GM21526 (cell line): ENCODE measurements around the gene HDAC7.
A peak's percentile ranks its signal among the peaks of the same experiment; 100 is the strongest.

Experiments used
- ATAC-seq: cut with Tn5 transposase; IDR thresholded peaks from one replicate; pipeline ENCODE4 v1.9.1; 2021; ENCODE audit warnings: moderate library complexity; ENCODE audit not compliant: unreplicated experiment, low FRiP score

Gene HDAC7

GRCh38 chr12:47771304-47771703 is 48.4 kb downstream of the HDAC7 start:
- no peak for ATAC-seq

- ATAC-seq = no peak
Measured at GRCh38 chr12:47770086-47770726, 49.5 kb downstream of the HDAC7 start.

- no peak for ATAC-seq
Measured at GRCh38 chr12:47769234-47770085, 50.2 kb downstream of the HDAC7 start.

- no peak for ATAC-seq
Measured at GRCh38 chr12:47768323-47768811, 51.3 kb downstream of the HDAC7 start.

GRCh38 chr12:47767216-47767724 is 52.4 kb downstream of the HDAC7 start:
- ATAC-seq = no peak

GRCh38 chr12:47766502-47767215 is 53.0 kb downstream of the HDAC7 start:
- no peak for ATAC-seq

- no peak for ATAC-seq
Measured at GRCh38 chr12:47763481-47764346, 56.0 kb downstream of the HDAC7 start.

GRCh38 chr12:47762850-47763465 is 56.7 kb downstream of the HDAC7 start:
- no peak for ATAC-seq

- ATAC-seq = no peak
Measured at GRCh38 chr12:47758834-47759690, 60.6 kb downstream of the HDAC7 start, which contains the start of gene RAPGEF3. TSS of gene RAPGEF3 (minus strand) at chr12:47758880. CDS start at chr12:47758556, 324 bp downstream.

GRCh38 chr12:47758584-47758833 is 61.2 kb downstream of the HDAC7 start:
- no peak for ATAC-seq

- no peak for ATAC-seq
Measured at GRCh38 chr12:47757840-47758583, 61.7 kb downstream of the HDAC7 start.

GRCh38 chr12:47757364-47757839 is 62.3 kb downstream of the HDAC7 start:
- ATAC-seq = no peak

GRCh38 chr12:47755655-47756562 is 63.8 kb downstream of the HDAC7 start:
- ATAC-seq = peak; percentile 64

GRCh38 chr12:47754881-47755280 is 64.8 kb downstream of the HDAC7 start:
- ATAC-seq = peak; percentile 4

GRCh38 chr12:47754126-47754525 is 65.6 kb downstream of the HDAC7 start:
- ATAC-seq = no peak

- ATAC-seq = no peak
Measured at GRCh38 chr12:47753021-47754001, 66.4 kb downstream of the HDAC7 start.
